SK-N-SH treated with all-trans-retinoic acid at 6 μM for 48 hours (cell line): ENCODE data around the gene XRN2.

Experiments
- ATAC-seq: fragments of 200-7000 bp; cut with Tn5 transposase; 3 replicates; pipeline ENCODE4 v1.9.1; 2020; ENCODE audit warnings: mild to moderate bottlenecking, moderate library complexity
- ARNTL ChIP-seq: fragments of 450-650 bp; formaldehyde crosslinking; IDR thresholded peaks from 2 replicates; pipeline ENCODE4 v1.5.0; 2020; ENCODE audit warnings: low read depth, mild to moderate bottlenecking, moderate library complexity, borderline replicate concordance
- BACH2 ChIP-seq: fragments of 250-450 bp; sonication (Bioruptor Pico); IDR thresholded peaks from 2 replicates; pipeline ENCODE4 v1.9.0; 2021; ENCODE audit warnings: mild to moderate bottlenecking, borderline replicate concordance
- CSRNP3 ChIP-seq: fragments of 250-450 bp; sonication (Bioruptor Pico); IDR thresholded peaks from 2 replicates; pipeline ENCODE4 v1.5.1; 2021; ENCODE audit warnings: mild to moderate bottlenecking, moderate library complexity
- ESRRG ChIP-seq: fragments of 250-450 bp; sonication (Bioruptor Pico); IDR thresholded peaks from 2 replicates; pipeline ENCODE4 v1.6.1; 2021; ENCODE audit warnings: mild to moderate bottlenecking
- ISL1 ChIP-seq: fragments of 250-450 bp; sonication (Bioruptor Pico); IDR thresholded peaks from 2 replicates; pipeline ENCODE4 v2.1.2; 2022; ENCODE audit warnings: mild to moderate bottlenecking, moderate library complexity
- OSR1 ChIP-seq: fragments of 250-450 bp; sonication (Bioruptor Pico); IDR thresholded peaks from 2 replicates; pipeline ENCODE4 v1.8.0; 2022; ENCODE audit warnings: moderate library complexity, mild to moderate bottlenecking, inconsistent platforms
- POU6F1 ChIP-seq: fragments of 250-450 bp; sonication (Bioruptor Pico); IDR thresholded peaks from 2 replicates; pipeline ENCODE4 v1.8.0; 2021; ENCODE audit warnings: low read depth, mild to moderate bottlenecking, moderate library complexity, borderline replicate concordance
- PPARA ChIP-seq: fragments of 250-450 bp; sonication (Bioruptor Pico); IDR thresholded peaks from 2 replicates; pipeline ENCODE4 v1.5.0; 2020; ENCODE audit warnings: mild to moderate bottlenecking, borderline replicate concordance
- SNAI2 ChIP-seq: fragments of 250-450 bp; sonication (Bioruptor Pico); IDR thresholded peaks from 2 replicates; pipeline ENCODE4 v1.5.0; 2020; ENCODE audit warnings: mild to moderate bottlenecking, moderate library complexity
- TCF4 ChIP-seq: fragments of 250-450 bp; sonication (Bioruptor Pico); IDR thresholded peaks from 2 replicates; pipeline ENCODE4 v1.8.0; 2021; ENCODE audit warnings: mild to moderate bottlenecking, moderate library complexity, borderline replicate concordance
- TOX ChIP-seq: fragments of 250-450 bp; sonication (Bioruptor Pico); IDR thresholded peaks from 2 replicates; pipeline ENCODE4 v1.8.0; 2021; ENCODE audit warnings: mild to moderate bottlenecking, moderate library complexity, borderline replicate concordance
- ZC3H10 ChIP-seq: fragments of 250-450 bp; sonication (Bioruptor Pico); IDR thresholded peaks from 2 replicates; pipeline ENCODE4 v1.5.1; 2021; ENCODE audit warnings: mild to moderate bottlenecking, moderate library complexity
- ZFP3 ChIP-seq: fragments of 250-450 bp; sonication (Bioruptor Pico); IDR thresholded peaks from 2 replicates; pipeline ENCODE4 v1.5.0; 2020; ENCODE audit warnings: mild to moderate bottlenecking, moderate library complexity
- ZFP30 ChIP-seq: fragments of 450-650 bp; formaldehyde crosslinking; IDR thresholded peaks from 2 replicates; pipeline ENCODE4 v1.5.0; 2022; ENCODE audit warnings: mild to moderate bottlenecking, moderate library complexity
- ZNF565 ChIP-seq: fragments of 450-650 bp; formaldehyde crosslinking; conservative IDR thresholded peaks from 2 replicates; pipeline ENCODE4 v1.5.0; 2020; ENCODE audit warnings: low read depth, mild to moderate bottlenecking, moderate library complexity
- ZNF70 ChIP-seq: fragments of 450-650 bp; formaldehyde crosslinking; IDR thresholded peaks from 2 replicates; pipeline ENCODE4 v1.5.0; 2020; ENCODE audit warnings: mild to moderate bottlenecking, moderate library complexity
- ZNF8 ChIP-seq: fragments of 450-650 bp; formaldehyde crosslinking; IDR thresholded peaks from 2 replicates; pipeline ENCODE4 v1.5.0; 2020; ENCODE audit warnings: mild to moderate bottlenecking, moderate library complexity
- TF ChIP-seq, protein P1 (sequence below): fragments of 250-450 bp; sonication (Bioruptor Pico); IDR thresholded peaks from 2 replicates; pipeline ENCODE4 v1.8.0; 2020; ENCODE audit warnings: mild to moderate bottlenecking, moderate library complexity, borderline replicate concordance
- TF ChIP-seq, protein P2 (sequence below): fragments of 250-450 bp; sonication (Bioruptor Pico); IDR thresholded peaks from 2 replicates; pipeline ENCODE4 v1.5.0; 2020; ENCODE audit warnings: mild to moderate bottlenecking, moderate library complexity

XRN2 gene

GRCh38 chr20:21376626-21377025, 73.5 kb downstream of the XRN2 start:
- no peak for ATAC-seq

DNA sequence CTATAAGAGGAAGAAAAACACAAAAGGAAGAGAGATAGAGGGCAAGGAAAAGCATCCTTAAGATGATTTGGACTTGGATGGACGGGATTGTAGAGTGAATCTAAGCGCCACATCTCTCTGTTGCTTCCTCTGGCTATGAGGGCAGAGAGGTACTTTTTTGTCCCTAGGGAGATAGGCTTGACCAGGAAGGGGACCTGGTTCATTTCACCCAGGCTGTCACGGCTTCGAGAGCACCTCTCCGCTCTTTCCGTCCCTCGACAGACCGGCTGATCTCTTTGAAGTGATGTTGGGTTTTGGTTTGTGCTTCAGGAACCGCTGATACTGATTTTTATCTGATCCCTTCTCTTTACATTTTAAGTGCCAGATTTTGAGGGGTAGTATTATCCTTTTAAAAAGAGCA, 74.6 kb downstream of the XRN2 start:
- TF ChIP-seq ZC3H10 (CRISPR knock-in tag) (no peak), ISL1 (CRISPR knock-in tag) (no peak), ZNF70 (CRISPR knock-in tag) (no peak), POU6F1 (CRISPR knock-in tag) (no peak), OSR1 (CRISPR knock-in tag) (no peak), ARNTL (CRISPR knock-in tag) (no peak), ZNF8 (CRISPR knock-in tag) (no peak), PPARA (CRISPR knock-in tag) (no peak), SNAI2 (no peak), TOX (no peak), ZFP3 (CRISPR knock-in tag) (no peak), ZFP30 (CRISPR knock-in tag) (no peak), CSRNP3 (no peak), TCF4 (no peak)
- TF ChIP-seq, protein P1, sequence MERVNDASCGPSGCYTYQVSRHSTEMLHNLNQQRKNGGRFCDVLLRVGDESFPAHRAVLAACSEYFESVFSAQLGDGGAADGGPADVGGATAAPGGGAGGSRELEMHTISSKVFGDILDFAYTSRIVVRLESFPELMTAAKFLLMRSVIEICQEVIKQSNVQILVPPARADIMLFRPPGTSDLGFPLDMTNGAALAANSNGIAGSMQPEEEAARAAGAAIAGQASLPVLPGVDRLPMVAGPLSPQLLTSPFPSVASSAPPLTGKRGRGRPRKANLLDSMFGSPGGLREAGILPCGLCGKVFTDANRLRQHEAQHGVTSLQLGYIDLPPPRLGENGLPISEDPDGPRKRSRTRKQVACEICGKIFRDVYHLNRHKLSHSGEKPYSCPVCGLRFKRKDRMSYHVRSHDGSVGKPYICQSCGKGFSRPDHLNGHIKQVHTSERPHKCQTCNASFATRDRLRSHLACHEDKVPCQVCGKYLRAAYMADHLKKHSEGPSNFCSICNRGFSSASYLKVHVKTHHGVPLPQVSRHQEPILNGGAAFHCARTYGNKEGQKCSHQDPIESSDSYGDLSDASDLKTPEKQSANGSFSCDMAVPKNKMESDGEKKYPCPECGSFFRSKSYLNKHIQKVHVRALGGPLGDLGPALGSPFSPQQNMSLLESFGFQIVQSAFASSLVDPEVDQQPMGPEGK (CRISPR knock-in tag), result no peak
- TF ChIP-seq, protein P2, sequence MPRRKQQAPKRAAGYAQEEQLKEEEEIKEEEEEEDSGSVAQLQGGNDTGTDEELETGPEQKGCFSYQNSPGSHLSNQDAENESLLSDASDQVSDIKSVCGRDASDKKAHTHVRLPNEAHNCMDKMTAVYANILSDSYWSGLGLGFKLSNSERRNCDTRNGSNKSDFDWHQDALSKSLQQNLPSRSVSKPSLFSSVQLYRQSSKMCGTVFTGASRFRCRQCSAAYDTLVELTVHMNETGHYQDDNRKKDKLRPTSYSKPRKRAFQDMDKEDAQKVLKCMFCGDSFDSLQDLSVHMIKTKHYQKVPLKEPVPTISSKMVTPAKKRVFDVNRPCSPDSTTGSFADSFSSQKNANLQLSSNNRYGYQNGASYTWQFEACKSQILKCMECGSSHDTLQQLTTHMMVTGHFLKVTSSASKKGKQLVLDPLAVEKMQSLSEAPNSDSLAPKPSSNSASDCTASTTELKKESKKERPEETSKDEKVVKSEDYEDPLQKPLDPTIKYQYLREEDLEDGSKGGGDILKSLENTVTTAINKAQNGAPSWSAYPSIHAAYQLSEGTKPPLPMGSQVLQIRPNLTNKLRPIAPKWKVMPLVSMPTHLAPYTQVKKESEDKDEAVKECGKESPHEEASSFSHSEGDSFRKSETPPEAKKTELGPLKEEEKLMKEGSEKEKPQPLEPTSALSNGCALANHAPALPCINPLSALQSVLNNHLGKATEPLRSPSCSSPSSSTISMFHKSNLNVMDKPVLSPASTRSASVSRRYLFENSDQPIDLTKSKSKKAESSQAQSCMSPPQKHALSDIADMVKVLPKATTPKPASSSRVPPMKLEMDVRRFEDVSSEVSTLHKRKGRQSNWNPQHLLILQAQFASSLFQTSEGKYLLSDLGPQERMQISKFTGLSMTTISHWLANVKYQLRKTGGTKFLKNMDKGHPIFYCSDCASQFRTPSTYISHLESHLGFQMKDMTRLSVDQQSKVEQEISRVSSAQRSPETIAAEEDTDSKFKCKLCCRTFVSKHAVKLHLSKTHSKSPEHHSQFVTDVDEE (CRISPR knock-in tag), result no peak
- no peak for ATAC-seq

More at GRCh38 chr20:21376626-21377025, 73.5 kb downstream of the XRN2 start:
- TF ChIP-seq CSRNP3, result no peak
- TF ChIP-seq ZNF565 (CRISPR knock-in tag), result no peak
- TF ChIP-seq SNAI2, result no peak
- TF ChIP-seq ZNF70 (CRISPR knock-in tag), result no peak
- TF ChIP-seq ESRRG (CRISPR knock-in tag), result no peak
- TF ChIP-seq PPARA (CRISPR knock-in tag), result no peak
- no peak for TF ChIP-seq TOX
- TF ChIP-seq POU6F1 (CRISPR knock-in tag), result no peak
- no peak for TF ChIP-seq OSR1 (CRISPR knock-in tag)
- TF ChIP-seq BACH2, result no peak

DNA sequence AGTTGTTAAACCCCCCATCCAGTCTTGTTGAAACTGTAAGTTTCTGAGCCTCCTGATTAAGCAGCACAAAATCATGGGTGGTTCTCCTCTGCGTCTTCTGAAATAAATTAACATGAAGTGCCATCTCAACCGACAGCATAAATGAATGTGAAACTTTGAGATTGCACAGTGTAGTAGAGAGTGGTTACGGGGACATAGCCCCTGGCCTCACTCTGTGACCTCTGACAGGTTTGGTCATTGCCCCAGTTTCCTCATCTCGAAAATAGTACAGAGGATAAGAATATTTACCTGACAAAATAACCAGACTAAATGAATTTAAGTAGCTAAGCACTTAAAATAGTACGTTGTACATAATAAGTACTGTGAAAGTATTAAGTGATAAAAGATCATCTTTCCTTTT, 75.1 kb downstream of the XRN2 start:
- no peak for ATAC-seq
- TF ChIP-seq TOX, result no peak
- no peak for TF ChIP-seq OSR1 (CRISPR knock-in tag)
- TF ChIP-seq ZFP3 (CRISPR knock-in tag), result no peak
- no peak for TF ChIP-seq ZNF8 (CRISPR knock-in tag)
- no peak for TF ChIP-seq ZFP30 (CRISPR knock-in tag)
- TF ChIP-seq ZNF565 (CRISPR knock-in tag), result no peak
- TF ChIP-seq SNAI2, result no peak
- TF ChIP-seq POU6F1 (CRISPR knock-in tag), result no peak
- TF ChIP-seq, protein P1 (CRISPR knock-in tag), result no peak
- TF ChIP-seq, all 23 proteins: peak for 0
